CD4-positive, alpha-beta T cell (primary cell): ENCODE data around the gene ZNF516. TPM values are rescaled to one million over a fixed set of nuclear protein-coding genes. Genes with fewer than 3 reads are reported as not detected.

Experiments
- ATAC-seq: fragments of 200-7000 bp; cut with Tn5 transposase; one replicate; pipeline ENCODE4 v1.10.0; 2022; ENCODE audit warnings: mild to moderate bottlenecking; ENCODE audit not compliant: poor library complexity
- CTCF ChIA-PET: fragments of 350-600 bp; sonication (Branson Sonifier 250); formaldehyde crosslinking; loops from one replicate; lab custom pipeline; 2021; ENCODE audit warnings: antibody characterized with exemption, inconsistent platforms; lab: Charles Lee
- POLR2A ChIA-PET: fragments of 350-600 bp; sonication (Branson Sonifier 250); formaldehyde crosslinking; loops from one replicate; lab custom pipeline; 2021; ENCODE audit warnings: antibody characterized with exemption, inconsistent platforms; lab: Charles Lee
- DNase-seq, 14 experiments: peaks; one replicate each; pipeline ENCODE4 v3.0.0-alpha.2; 2013 to 2020; ENCODE audit warnings: mixed read lengths in 2 of 14
- H3K27ac ChIP-seq, 2 donors: one replicate each; pipeline versions ENCODE4 v1.5.1 to v1.7.0; 2013; ENCODE audit warnings: low read length in 2 of 2, low read depth in 1 of 2, mild to moderate bottlenecking in 1 of 2
- H3K27me3 ChIP-seq, 2 experiments: 1 replicate in 1 of 2; 2 replicates in 1 of 2; pipeline versions ENCODE4 v1.6.1 to v1.7.0; 2013; ENCODE audit warnings: low read length in 2 of 2, control low read depth in 1 of 2, mild to moderate bottlenecking in 1 of 2, moderate library complexity in 1 of 2; ENCODE audit not compliant: insufficient read depth in 2 of 2, control insufficient read depth in 1 of 2
- H3K36me3 ChIP-seq: one replicate; pipeline ENCODE4 v1.6.1; 2013; ENCODE audit warnings: low read length, control low read depth; ENCODE audit not compliant: insufficient read depth
- H3K4me1 ChIP-seq: one replicate; pipeline ENCODE4 v1.6.1; 2013; ENCODE audit warnings: low read length, control low read depth; ENCODE audit not compliant: insufficient read depth
- H3K4me3 ChIP-seq: one replicate; pipeline ENCODE4 v1.5.1; 2013; ENCODE audit warnings: mild to moderate bottlenecking, low read length, moderate library complexity
- H3K9me3 ChIP-seq, 2 experiments: 1 replicate in 1 of 2; 2 replicates in 1 of 2; pipeline versions ENCODE4 v1.6.1 to v1.7.0; 2013; ENCODE audit warnings: low read length in 2 of 2, mild to moderate bottlenecking in 2 of 2, control low read depth in 1 of 2, moderate library complexity in 1 of 2; ENCODE audit not compliant: control insufficient read depth in 1 of 2, insufficient read depth in 1 of 2
- H3K27ac Mint-ChIP-seq: one replicate; pipeline ENCODE4 v1.8.0; 2020; ENCODE audit warnings: mixed read lengths
- H3K27me3 Mint-ChIP-seq: one replicate; pipeline ENCODE4 v1.8.0; 2021; ENCODE audit warnings: mixed read lengths
- H3K36me3 Mint-ChIP-seq: one replicate; pipeline ENCODE4 v1.8.0; 2021; ENCODE audit warnings: low read depth, mixed read lengths
- H3K4me1 Mint-ChIP-seq: one replicate; pipeline ENCODE4 v1.8.0; 2021; ENCODE audit warnings: low read depth, mixed read lengths
- H3K4me3 Mint-ChIP-seq: one replicate; pipeline ENCODE4 v1.8.0; 2020; ENCODE audit warnings: mild to moderate bottlenecking, mixed read lengths
- H3K9me3 Mint-ChIP-seq: one replicate; pipeline ENCODE4 v1.8.0; 2020; ENCODE audit warnings: mixed read lengths
- intact Hi-C, 2 experiments: fragments of 100-400 bp; cut with DNase I in 1 of 2; cut with micrococcal nuclease in 1 of 2; formaldehyde crosslinking; loops; one replicate each; pipeline versions ENCODE4 v1.15.1 to v1.9.0; 2023 to 2025; cut with DNase I, micrococcal nuclease
- total RNA-seq, 174 experiments: library from RNA in 2 of 174; stranded (reverse) in 2 of 174; gene quantifications; one replicate each; pipeline ENCODE4 v1.2.3 and lab custom pipeline; 2021 to 2026
- TF ChIP-seq, protein P1 (sequence below): fragments of 200-600 bp; IDR thresholded peaks from one replicate; pipeline ENCODE4 v1.8.0; 2022; ENCODE audit warnings: antibody characterized with exemption, mild to moderate bottlenecking

Gene ZNF516
- total RNA-seq, 2 experiments from 2014 or later = 22.4 to 29.3 TPM

GRCh38 chr18:76386886-76387285 lies 108.2 kb downstream of the ZNF516 start:
- ChIA-PET CTCF (no interaction called here), POLR2A (no interaction called here)
- Histone ChIP-seq H3K4me1 (peaks cover 34% of the 10 kb centered on the region), H3K9me3 (no peaks in the 10 kb centered on the region), H3K27me3 (peaks cover 0 to 2% of the 10 kb centered on the region in 2 experiments), H3K4me3 (no peak overlapping the region), H3K36me3 (no peaks in the 10 kb centered on the region), H3K27ac (no peak overlapping the region)
- Mint-ChIP-seq H3K27me3 (no peaks in the 10 kb centered on the region), H3K9me3 (no peaks in the 10 kb centered on the region), H3K27ac (no peak overlapping the region), H3K4me3 (no peak overlapping the region), H3K4me1 (peaks cover 39% of the 10 kb centered on the region), H3K36me3 (no peaks in the 10 kb centered on the region)
- intact Hi-C loops = no loop called here
- DNase-seq (peak in 1 of 14 experiments; percentile 21), ATAC-seq (no peak)
- TF ChIP-seq, protein P1, sequence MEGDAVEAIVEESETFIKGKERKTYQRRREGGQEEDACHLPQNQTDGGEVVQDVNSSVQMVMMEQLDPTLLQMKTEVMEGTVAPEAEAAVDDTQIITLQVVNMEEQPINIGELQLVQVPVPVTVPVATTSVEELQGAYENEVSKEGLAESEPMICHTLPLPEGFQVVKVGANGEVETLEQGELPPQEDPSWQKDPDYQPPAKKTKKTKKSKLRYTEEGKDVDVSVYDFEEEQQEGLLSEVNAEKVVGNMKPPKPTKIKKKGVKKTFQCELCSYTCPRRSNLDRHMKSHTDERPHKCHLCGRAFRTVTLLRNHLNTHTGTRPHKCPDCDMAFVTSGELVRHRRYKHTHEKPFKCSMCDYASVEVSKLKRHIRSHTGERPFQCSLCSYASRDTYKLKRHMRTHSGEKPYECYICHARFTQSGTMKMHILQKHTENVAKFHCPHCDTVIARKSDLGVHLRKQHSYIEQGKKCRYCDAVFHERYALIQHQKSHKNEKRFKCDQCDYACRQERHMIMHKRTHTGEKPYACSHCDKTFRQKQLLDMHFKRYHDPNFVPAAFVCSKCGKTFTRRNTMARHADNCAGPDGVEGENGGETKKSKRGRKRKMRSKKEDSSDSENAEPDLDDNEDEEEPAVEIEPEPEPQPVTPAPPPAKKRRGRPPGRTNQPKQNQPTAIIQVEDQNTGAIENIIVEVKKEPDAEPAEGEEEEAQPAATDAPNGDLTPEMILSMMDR = no peak

GRCh38 chr18:76386071-76386470 lies 109.0 kb downstream of the ZNF516 start:
- peaks cover 38% of the 10 kb centered on the region for H3K4me1 Mint-ChIP-seq
- intact Hi-C loops = no loop called here
- H3K4me3 Mint-ChIP-seq = peak overlapping the region; percentile 40
- Histone ChIP-seq H3K9me3 (no peaks in the 10 kb centered on the region), H3K4me3 (no peak overlapping the region), H3K27me3 (peaks cover 0 to 2% of the 10 kb centered on the region in 2 experiments), H3K4me1 (peaks cover 31% of the 10 kb centered on the region), H3K27ac (no peak overlapping the region), H3K36me3 (no peaks in the 10 kb centered on the region)
- CTCF ChIA-PET = no interaction called here
- H3K36me3 Mint-ChIP-seq = no peaks in the 10 kb centered on the region
- TF ChIP-seq, protein P1 = no peak
- ATAC-seq (no peak), DNase-seq (no peak)
- POLR2A ChIA-PET = no interaction called here
- no peak overlapping the region for H3K27ac Mint-ChIP-seq
- no peaks in the 10 kb centered on the region for H3K27me3 Mint-ChIP-seq
- H3K9me3 Mint-ChIP-seq = no peaks in the 10 kb centered on the region

GRCh38 chr18:76385681-76385975 lies 109.4 kb downstream of the ZNF516 start:
- H3K4me3 ChIP-seq = no peak overlapping the region
- no peak overlapping the region for H3K27ac ChIP-seq
- no peak for DNase-seq
- Mint-ChIP-seq H3K4me3 (no peak overlapping the region), H3K4me1 (peaks cover 38% of the 10 kb centered on the region), H3K27ac (no peak overlapping the region), H3K9me3 (no peaks in the 10 kb centered on the region), H3K27me3 (no peaks in the 10 kb centered on the region), H3K36me3 (peaks cover under 1% of the 10 kb centered on the region)
- ATAC-seq = no peak
- H3K36me3 ChIP-seq = no peaks in the 10 kb centered on the region
- CTCF ChIA-PET = interaction anchor here (1.0 kb wide), 1 partner anchor 13 kb away, joined by 3 read pairs; no protein-coding TSS in a partner anchor
- POLR2A ChIA-PET = no interaction called here
- no peaks in the 10 kb centered on the region for H3K9me3 ChIP-seq
- intact Hi-C loops = no loop called here
- TF ChIP-seq, protein P1 = no peak
- H3K4me1 ChIP-seq = peaks cover 28% of the 10 kb centered on the region
- peaks cover 0 to 2% of the 10 kb centered on the region in 2 experiments for H3K27me3 ChIP-seq
